Spleen (tissue), 11 donors: ENCODE results near the gene MAP4K4. TPM values are rescaled to one million over a fixed set of nuclear protein-coding genes. Genes with fewer than 3 reads are reported as not detected.

ENCODE experiments used
- DNase-seq: peaks from one replicate; pipeline ENCODE4 v3.0.0-alpha.2; 2020
- H3K27ac ChIP-seq, 8 donors: fragments of 200-600 bp; sonication (generic) in 7 of 8; 1 replicate in 4 of 8; 2 replicates in 4 of 8; pipeline versions ENCODE4 v1.5.0 to v1.8.0; 2016 to 2021; ENCODE audit warnings: inconsistent platforms in 4 of 8, mild to moderate bottlenecking in 4 of 8, moderate library complexity in 1 of 8
- H3K27me3 ChIP-seq, 7 donors: fragments of 200-600 bp; sonication (generic) in 6 of 7; replicated peaks in 1 of 7; 1 replicate in 4 of 7; 2 replicates in 3 of 7; pipeline versions ENCODE4 v1.5.0 to v1.8.0; 2016 to 2021; ENCODE audit warnings: inconsistent platforms in 3 of 7, mild to moderate bottlenecking in 1 of 7
- H3K36me3 ChIP-seq, 6 donors: fragments of 200-600 bp; sonication (generic) in 5 of 6; 1 replicate in 4 of 6; 2 replicates in 2 of 6; pipeline versions ENCODE4 v1.5.0 to v1.8.0; 2016 to 2021; ENCODE audit warnings: inconsistent platforms in 2 of 6
- H3K4me1 ChIP-seq, 6 donors: fragments of 200-600 bp; sonication (generic) in 5 of 6; 1 replicate in 3 of 6; 2 replicates in 3 of 6; pipeline versions ENCODE4 v1.5.0 to v1.8.0; 2016 to 2021; ENCODE audit warnings: inconsistent platforms in 3 of 6
- H3K4me3 ChIP-seq, 8 donors: fragments of 200-600 bp; sonication (generic) in 7 of 8; 1 replicate in 4 of 8; 2 replicates in 4 of 8; pipeline versions ENCODE4 v1.5.0 to v1.8.0; 2016 to 2021; ENCODE audit warnings: inconsistent platforms in 4 of 8, mild to moderate bottlenecking in 4 of 8, moderate library complexity in 2 of 8
- H3K9me3 ChIP-seq, 8 donors: fragments of 200-600 bp; sonication (generic) in 7 of 8; 1 replicate in 4 of 8; 2 replicates in 4 of 8; pipeline versions ENCODE4 v1.5.0 to v1.8.0; 2016 to 2021; ENCODE audit warnings: inconsistent platforms in 4 of 8
- CTCF ChIP-seq, 11 experiments: fragments of 200-600 bp in 7 of 11; fragments of 450-650 bp in 4 of 11; sonication (generic) in 4 of 11; IDR thresholded peaks in 8 of 11; conservative IDR thresholded peaks in 3 of 11; 1 replicate in 7 of 11; 2 replicates in 4 of 11; pipeline versions ENCODE4 v1.4.0 to v1.8.0; 2016 to 2021; ENCODE audit warnings: antibody characterized with exemption in 11 of 11, inconsistent platforms in 4 of 11, mild to moderate bottlenecking in 1 of 11
- POLR2A ChIP-seq, 3 donors: fragments of 450-650 bp; IDR thresholded peaks; one replicate each; pipeline ENCODE4 v1.5.1; 2017; ENCODE audit warnings: antibody characterized with exemption in 3 of 3, mild to moderate bottlenecking in 1 of 3
- POLR2AphosphoS5 ChIP-seq, 3 donors: sonication (generic); formaldehyde crosslinking; IDR thresholded peaks; one replicate each; pipeline ENCODE4 v1.5.1; 2017; ENCODE audit warnings: antibody characterized with exemption in 3 of 3
- WGBS, 5 donors: extraction: QIAGEN DNeasy Blood & Tissue Kit in 3 of 5; methylation state at CpG; one replicate each; pipeline versions ENCODE4 v1.1.5 to v1.1.7; 2013 to 2018; 5-methylcytosine and 5-hydroxymethylcytosine counted together
- intact Hi-C: fragments of 100-400 bp; cut with DNase I; formaldehyde crosslinking; loops from one replicate; pipeline ENCODE4 v1.15.0; 2023; ENCODE audit warnings: low total_unique reads
- polyA plus RNA-seq, 3 donors: library from polyadenylated mRNA; stranded (reverse); fragments of 200-250 nt; gene quantifications; one replicate each; pipeline ENCODE4 v1.2.1, GENCODE V29; 2013
- total RNA-seq, 7 donors: library from RNA; depleted of rRNA in 3 of 7; stranded (reverse); fragments of >200 nt in 3 of 7; fragmentation: NEBNext Ultra II Directional in 4 of 7; extraction: Animal tissue kit (Norgen Biotek cat#: 25700) in 4 of 7; gene quantifications; one replicate each; pipeline versions ENCODE4 v1.1.0 to v1.2.1, GENCODE V29; 2016 to 2021
- donor health status: healthy with polysubstance abuse.
- donor health status: DM: no; HTN: no; CAD: no; lungs with moderate emphysema.
- donor health status: DM: no; HTN: no; CAD: no.
- donor health status: Bipolar disorder and iron deficiency.
- donor health status: healthy.
- donor health status: DM: no; HTN: no; CAD: no.
- donor health status: DM: yes; HTN: yes; CAD: no.

MAP4K4 gene
- total and polyA plus RNA-seq, 10 donors, result 16.7 to 108 (median 71.7) TPM

- TF ChIP-seq POLR2A (IDR thresholded peaks at IDR 0.05), result no peak
- TF ChIP-seq CTCF (IDR thresholded peaks at IDR 0.05 in 8 of 11, conservative IDR thresholded peaks at IDR 0.05 in 3 of 11), result no peak
- TF ChIP-seq POLR2AphosphoS5 (IDR thresholded peaks at IDR 0.05), result no peak
- Histone ChIP-seq H3K4me1 (peaks cover 0 to 65% (median 33%) of the 10 kb centered on the region in 6 donors), H3K36me3 (no peaks in the 10 kb centered on the region), H3K4me3 (no peak overlapping the region), H3K27me3 (no peaks in the 10 kb centered on the region), H3K9me3 (no peaks in the 10 kb centered on the region), H3K27ac (no peak overlapping the region)
- no peak for DNase-seq
- intact Hi-C loops, result loop anchor here (10.0 kb wide), 1 partner anchor 60 kb away; no protein-coding TSS in a partner anchor
- 84 to 86% (median 86%) methylated on average over 2 of the region's 2 CpGs for WGBS, 5 donors
Measured at GRCh38 chr2:101814752-101815151, 117.2 kb downstream of the MAP4K4 start.

- H3K9me3 ChIP-seq, result no peaks in the 10 kb centered on the region
- DNase-seq, result no peak
- intact Hi-C loops, result loop anchor here (10.0 kb wide), 1 partner anchor 60 kb away; no protein-coding TSS in a partner anchor
- no peak overlapping the region for H3K27ac ChIP-seq
- H3K27me3 ChIP-seq, result no peaks in the 10 kb centered on the region
- H3K4me1 ChIP-seq, result peaks cover 0 to 65% (median 31%) of the 10 kb centered on the region in 6 donors
- WGBS, 5 donors, result 93 to 98% (median 96%) methylated on average over 3 of the region's 3 CpGs
- H3K36me3 ChIP-seq, result no peaks in the 10 kb centered on the region
- H3K4me3 ChIP-seq, result no peak overlapping the region
- no peak for TF ChIP-seq CTCF (IDR thresholded peaks at IDR 0.05 in 8 of 11, conservative IDR thresholded peaks at IDR 0.05 in 3 of 11)
Measured at GRCh38 chr2:101815154-101815553, 117.6 kb downstream of the MAP4K4 start.

- H3K9me3 ChIP-seq, result no peaks in the 10 kb centered on the region
- no peaks in the 10 kb centered on the region for H3K36me3 ChIP-seq
- peaks cover 0 to 72% (median 31%) of the 10 kb centered on the region in 6 donors for H3K4me1 ChIP-seq
- no peaks in the 10 kb centered on the region for H3K27me3 ChIP-seq
- TF ChIP-seq POLR2AphosphoS5 (IDR thresholded peaks at IDR 0.05) (no peak), POLR2A (IDR thresholded peaks at IDR 0.05) (no peak), CTCF (IDR thresholded peaks at IDR 0.05 in 8 of 11, conservative IDR thresholded peaks at IDR 0.05 in 3 of 11) (no peak)
- intact Hi-C loops, result loop anchor here (10.0 kb wide), 1 partner anchor 61 kb away; no protein-coding TSS in a partner anchor
- no peak overlapping the region for H3K27ac ChIP-seq
- no peak for DNase-seq
- 79 to 88% (median 86%) methylated on average over 14 of the region's 14 CpGs for whole genome bisulfite sequencing, 5 donors
- no peak overlapping the region for H3K4me3 ChIP-seq
Measured at GRCh38 chr2:101815739-101816391, 118.4 kb downstream of the MAP4K4 start.

GRCh38 chr2:101816598-101816997, 119.1 kb downstream of the MAP4K4 start:
- 69 to 84% (median 83%) methylated on average over 4 of the region's 4 CpGs for WGBS, 5 donors

More at GRCh38 chr2:101816598-101816997, 119.1 kb downstream of the MAP4K4 start:
- H3K4me1 ChIP-seq, result peaks cover 0 to 67% (median 31%) of the 10 kb centered on the region in 6 donors
- H3K36me3 ChIP-seq, result no peaks in the 10 kb centered on the region
- no peaks in the 10 kb centered on the region for H3K27me3 ChIP-seq
- no peaks in the 10 kb centered on the region for H3K9me3 ChIP-seq
- no peak overlapping the region for H3K27ac ChIP-seq
- DNase-seq, result no peak
- intact Hi-C loops, result loop anchor here (10.0 kb wide), 1 partner anchor 62 kb away; no protein-coding TSS in a partner anchor
- no peak overlapping the region for H3K4me3 ChIP-seq
- TF ChIP-seq POLR2AphosphoS5 (IDR thresholded peaks at IDR 0.05), result no peak
- no peak for TF ChIP-seq CTCF (IDR thresholded peaks at IDR 0.05 in 8 of 11, conservative IDR thresholded peaks at IDR 0.05 in 3 of 11)
- TF ChIP-seq POLR2A (IDR thresholded peaks at IDR 0.05), result no peak
